H9 (cell line): Measurements from ENCODE around the gene PAFAH1B2. TPM values are rescaled to one million over a fixed set of nuclear protein-coding genes. Genes with fewer than 3 reads are reported as not detected.
"Not testable (repeated sequence)": the region's sequence is repeated elsewhere in the genome, so short reads cannot be mapped to it uniquely, and the experiment has no call there.

Experiments
- DNase-seq: peaks from one replicate; pipeline ENCODE4 v3.0.0-alpha.2; 2017
- H2AFZ ChIP-seq: one replicate; pipeline ENCODE4 v1.6.1; 2013; ENCODE audit warnings: mild to moderate bottlenecking, low read length, control low read depth, moderate library complexity
- H2AK5ac ChIP-seq: 2 replicates; pipeline ENCODE4 v1.6.1; 2013; ENCODE audit warnings: low read length, control low read depth, mixed read lengths; ENCODE audit not compliant: insufficient read length
- H2BK120ac ChIP-seq: one replicate; pipeline ENCODE4 v1.6.1; 2013; ENCODE audit warnings: low read depth, mild to moderate bottlenecking, low read length, control low read depth, inconsistent platforms; ENCODE audit not compliant: poor library complexity, severe bottlenecking
- H2BK12ac ChIP-seq: 2 replicates; pipeline ENCODE4 v1.6.1; 2013; ENCODE audit warnings: low read length, control low read depth, mixed read lengths, low read depth; ENCODE audit not compliant: insufficient read length
- H2BK15ac ChIP-seq: 2 replicates; pipeline ENCODE4 v1.6.1; 2013; ENCODE audit warnings: low read depth, low read length, control low read depth
- H2BK20ac ChIP-seq: one replicate; pipeline ENCODE4 v1.6.1; 2013; ENCODE audit warnings: low read depth, mild to moderate bottlenecking, low read length, control low read depth, inconsistent platforms; ENCODE audit not compliant: poor library complexity, severe bottlenecking
- H2BK5ac ChIP-seq: 2 replicates; pipeline ENCODE4 v1.6.1; 2013; ENCODE audit warnings: low read length, control low read depth, mixed read lengths; ENCODE audit not compliant: insufficient read length
- H3K14ac ChIP-seq: 2 replicates; pipeline ENCODE4 v1.6.1; 2013; ENCODE audit warnings: low read length, control low read depth; ENCODE audit not compliant: insufficient read depth
- H3K18ac ChIP-seq: 2 replicates; pipeline ENCODE4 v1.6.1; 2013; ENCODE audit warnings: low read depth, mild to moderate bottlenecking, mixed read lengths, low read length, control low read depth; ENCODE audit not compliant: insufficient read length
- H3K23ac ChIP-seq: 2 replicates; pipeline ENCODE4 v1.6.1; 2013; ENCODE audit warnings: low read length, control low read depth, mixed read lengths, low read depth; ENCODE audit not compliant: insufficient read length
- H3K23me2 ChIP-seq: 2 replicates; pipeline ENCODE4 v1.6.1; 2013; ENCODE audit warnings: low read depth, mild to moderate bottlenecking, mixed read lengths, low read length, control low read depth; ENCODE audit not compliant: insufficient read length, poor library complexity, severe bottlenecking
- H3K27ac ChIP-seq: 2 replicates; pipeline ENCODE4 v1.5.1; 2013; ENCODE audit warnings: low read length, control low read depth, mixed read lengths, low read depth; ENCODE audit not compliant: insufficient read length
- H3K27me3 ChIP-seq: 2 replicates; pipeline ENCODE4 v1.6.1; 2013; ENCODE audit warnings: low read length, control low read depth, inconsistent platforms; ENCODE audit not compliant: insufficient read depth
- H3K4ac ChIP-seq: 2 replicates; pipeline ENCODE4 v1.6.1; 2013; ENCODE audit warnings: low read depth, mild to moderate bottlenecking, control low read depth, inconsistent platforms, low read length, moderate library complexity
- H3K4me1 ChIP-seq: 2 replicates; pipeline ENCODE4 v1.6.1; 2013; ENCODE audit warnings: low read length, control low read depth, inconsistent platforms; ENCODE audit not compliant: insufficient read depth
- H3K4me2 ChIP-seq: 2 replicates; pipeline ENCODE4 v1.6.1; 2013; ENCODE audit warnings: low read length, control low read depth, mixed read lengths; ENCODE audit not compliant: insufficient read length, insufficient read depth
- H3K56ac ChIP-seq: 2 replicates; pipeline ENCODE4 v1.6.1; 2013; ENCODE audit warnings: low read depth, mild to moderate bottlenecking, mixed read lengths, low read length, control low read depth; ENCODE audit not compliant: insufficient read length
- H3K79me1 ChIP-seq: 2 replicates; pipeline ENCODE4 v1.6.1; 2013; ENCODE audit warnings: low read depth, mild to moderate bottlenecking, moderate library complexity, low read length, control low read depth, inconsistent platforms; ENCODE audit not compliant: insufficient read depth, poor library complexity, severe bottlenecking
- H3K79me2 ChIP-seq: 2 replicates; pipeline ENCODE4 v1.6.1; 2013; ENCODE audit warnings: low read length, control low read depth, inconsistent platforms; ENCODE audit not compliant: insufficient read depth
- H3K9ac ChIP-seq: 2 replicates; pipeline ENCODE4 v1.6.1; 2013; ENCODE audit warnings: low read length, control low read depth, mixed read lengths; ENCODE audit not compliant: insufficient read length; ENCODE audit errors: extremely low read depth
- H3K9me3 ChIP-seq: one replicate; pipeline ENCODE4 v1.6.1; 2013; ENCODE audit warnings: low read depth, low read length, inconsistent platforms; ENCODE audit not compliant: control insufficient read depth
- H3T11ph ChIP-seq: one replicate; pipeline ENCODE4 v1.6.1; 2013; ENCODE audit warnings: mild to moderate bottlenecking, low read length, control low read depth, inconsistent platforms
- H4K20me1 ChIP-seq: one replicate; pipeline ENCODE4 v1.6.1; 2013; ENCODE audit not compliant: control insufficient read depth, insufficient read length, insufficient read depth
- H4K5ac ChIP-seq: 2 replicates; pipeline ENCODE4 v1.6.1; 2013; ENCODE audit warnings: low read depth, mild to moderate bottlenecking, mixed read lengths, low read length, control low read depth; ENCODE audit not compliant: insufficient read length
- H4K8ac ChIP-seq: replicated peaks from 2 replicates; pipeline ENCODE4 v1.6.1; 2013; ENCODE audit warnings: low read length, control low read depth, mixed read lengths, low read depth; ENCODE audit not compliant: insufficient read length
- H4K91ac ChIP-seq: 2 replicates; pipeline ENCODE4 v1.6.1; 2013; ENCODE audit warnings: low read depth, mild to moderate bottlenecking, moderate library complexity, mixed read lengths, low read length, control low read depth; ENCODE audit not compliant: insufficient read length
- H3K27ac Mint-ChIP-seq, 3 experiments: 2 replicates in 2 of 3; 3 replicates in 1 of 3; pipeline ENCODE4 v1.8.0; 2020 to 2021; ENCODE audit warnings: mixed read lengths in 3 of 3, mild to moderate bottlenecking in 1 of 3, moderate library complexity in 1 of 3
- H3K27me3 Mint-ChIP-seq: 2 replicates; pipeline ENCODE4 v1.8.0; 2021; ENCODE audit warnings: low read depth, mild to moderate bottlenecking, moderate library complexity, mixed read lengths
- H3K36me3 Mint-ChIP-seq, 3 experiments: 2 replicates in 2 of 3; 3 replicates in 1 of 3; pipeline ENCODE4 v1.8.0; 2020 to 2021; ENCODE audit warnings: low read depth in 3 of 3, mixed read lengths in 3 of 3; ENCODE audit not compliant: insufficient read depth in 1 of 3
- H3K4me1 Mint-ChIP-seq, 2 experiments: 2 replicates each; pipeline ENCODE4 v1.8.0; 2020; ENCODE audit warnings: mixed read lengths in 2 of 2
- H3K4me3 Mint-ChIP-seq, 2 experiments: 2 replicates in 1 of 2; 3 replicates in 1 of 2; pipeline ENCODE4 v1.8.0; 2020 to 2021; ENCODE audit warnings: mild to moderate bottlenecking in 2 of 2, mixed read lengths in 2 of 2, moderate library complexity in 1 of 2
- H3K9me3 Mint-ChIP-seq, 2 experiments: 2 replicates in 1 of 2; 3 replicates in 1 of 2; pipeline ENCODE4 v1.8.0; 2020; ENCODE audit warnings: mild to moderate bottlenecking in 2 of 2, mixed read lengths in 2 of 2, moderate library complexity in 1 of 2
- CTCF ChIP-seq: fragments of 200-600 bp; sonication (generic); conservative IDR thresholded peaks from 3 replicates; pipeline ENCODE4 v1.8.0; 2021; ENCODE audit warnings: antibody characterized with exemption, mild to moderate bottlenecking
- WGBS: extraction: QIAGEN DNeasy Blood & Tissue Kit; methylation state at CpG from one replicate; pipeline ENCODE4 v1.1.7; 2013; ENCODE audit warnings: missing lambda C conversion rate, low lambda C conversion rate, mixed read lengths; ENCODE audit not compliant: insufficient read length; ENCODE audit errors: extremely low coverage; 5-methylcytosine and 5-hydroxymethylcytosine counted together
- total RNA-seq: library from RNA; stranded (reverse); gene quantifications from 2 replicates; pipeline ENCODE4 v1.2.1, GENCODE V29; 2021

The PAFAH1B2 gene
- total RNA-seq, 1 experiment from 2014 or later, result 161 TPM

GRCh38 chr11:117205211-117205818, 61.2 kb downstream of the PAFAH1B2 start:
- Histone ChIP-seq H4K5ac (no peak overlapping the region), H4K20me1 (no peaks in the 10 kb centered on the region), H3K4ac (no peak overlapping the region), H4K8ac (no peak overlapping the region), H2AK5ac (no peak overlapping the region), H3K56ac (no peak overlapping the region), H3K18ac (no peak overlapping the region), H3T11ph (no peak overlapping the region), H3K79me2 (peaks cover 3% of the 10 kb centered on the region; the same call in 1 of the 2 replicates), H3K4me2 (no peak overlapping the region), H3K23ac (no peak overlapping the region), H2BK120ac (no peak overlapping the region), H2BK15ac (no peak overlapping the region), H3K23me2 (no peaks in the 10 kb centered on the region), H2BK20ac (no peak overlapping the region), H3K9me3 (no peaks in the 10 kb centered on the region), H3K14ac (no peak overlapping the region), H2BK5ac (no peak overlapping the region), H4K91ac (no peak overlapping the region), H3K9ac (no peak overlapping the region), H3K4me1 (no peaks in the 10 kb centered on the region), H3K27ac (no peak overlapping the region), H3K27me3 (no peaks in the 10 kb centered on the region), H2BK12ac (no peak overlapping the region), H2AFZ (no peak overlapping the region), H3K79me1 (no peaks in the 10 kb centered on the region)
- WGBS, result no CpG with 5 or more reads among the region's 11 CpGs
- Mint-ChIP-seq H3K27ac (no peak overlapping the region; a peak in 1 of 7 replicates), H3K4me3 (no peak overlapping the region), H3K9me3 (no peaks in the 10 kb centered on the region), H3K27me3 (peaks cover 2% of the 10 kb centered on the region; the same call in 1 of the 2 replicates), H3K36me3 (peaks cover 10 to 32% (median 29%) of the 10 kb centered on the region in 3 experiments; a peak in 6 of 7 replicates), H3K4me1 (peaks cover 11 to 14% of the 10 kb centered on the region in 2 experiments)
- no peak for DNase-seq
- peak; percentile 33; the same call in 1 of the 3 replicates for TF ChIP-seq CTCF

- H3K23ac ChIP-seq, H3K4ac ChIP-seq, H3T11ph ChIP-seq, H3K4me1 ChIP-seq, H3K18ac ChIP-seq, DNase-seq, H2BK15ac ChIP-seq, H4K8ac ChIP-seq, H3K23me2 ChIP-seq, H3K9ac ChIP-seq, H2BK5ac ChIP-seq, H4K20me1 ChIP-seq, H3K79me1 ChIP-seq, H3K4me1 Mint-ChIP-seq, H3K14ac ChIP-seq, H3K9me3 ChIP-seq, H3K56ac ChIP-seq, H2AFZ ChIP-seq, H2BK20ac ChIP-seq, H3K27me3 Mint-ChIP-seq, H3K4me2 ChIP-seq, H2BK12ac ChIP-seq, H3K79me2 ChIP-seq, H4K91ac ChIP-seq, H3K9me3 Mint-ChIP-seq, H3K27ac ChIP-seq, H3K4me3 Mint-ChIP-seq, H2BK120ac ChIP-seq, H4K5ac ChIP-seq, H2AK5ac ChIP-seq, H3K27me3 ChIP-seq: not testable (repeated sequence)
- peak overlapping the region in 2 of 3 experiments; percentile 70 to 85; a peak in 2 of 7 replicates for H3K27ac Mint-ChIP-seq
- H3K36me3 Mint-ChIP-seq, result peaks cover 10 to 32% (median 29%) of the 10 kb centered on the region in 3 experiments; a peak in 6 of 7 replicates
- WGBS, result no CpG with 5 or more reads among the region's 8 CpGs
Observed at GRCh38 chr11:117206111-117206510, 62.0 kb downstream of the PAFAH1B2 start.
